ENCODE data around the gene NSG1.
A peak's percentile ranks its signal among the peaks of the same experiment; 100 is the strongest.

Gene NSG1

GRCh38 chr4:4374388-4375098, 12.4 kb upstream of the NSG1 start:
- no peak for DNase-seq

GRCh38 chr4:4376074-4376473, 10.8 kb upstream of the NSG1 start:
- DNase-seq, result no peak

GRCh38 chr4:4377191-4377590, 9.7 kb upstream of the NSG1 start:
- DNase-seq, result no peak

GRCh38 chr4:4377732-4378460, 9.0 kb upstream of the NSG1 start:
- no peak for DNase-seq

- no peak for DNase-seq
These were observed 7.3 kb upstream of the NSG1 start for GRCh38 chr4:4379540-4380087.

- DNase-seq, result no peak
These were observed 3.8 kb upstream of the NSG1 start for GRCh38 chr4:4383085-4383484.

- peak in 1 of 4 experiments; percentile 25 for DNase-seq
These were observed 2.1 kb upstream of the NSG1 start for GRCh38 chr4:4384837-4385236.

- no peak for DNase-seq
These were observed 1.1 kb upstream of the NSG1 start for GRCh38 chr4:4385729-4386295.

GRCh38 chr4:4386296-4386735, 586 bp upstream of the NSG1 start:
- DNase-seq, result no peak

- no peak for DNase-seq
These were observed 819 bp downstream of the NSG1 start for GRCh38 chr4:4387531-4388310.

GRCh38 chr4:4388311-4388790, 1.4 kb downstream of the NSG1 start:
- no peak for DNase-seq

- DNase-seq, result no peak
These were observed 2.1 kb downstream of the NSG1 start for GRCh38 chr4:4388836-4389575.

GRCh38 chr4:4390046-4390445, 3.1 kb downstream of the NSG1 start:
- no peak for DNase-seq

- DNase-seq, result no peak
These were observed 3.8 kb downstream of the NSG1 start for GRCh38 chr4:4390515-4391240.

- no peak for DNase-seq
These were observed 5.0 kb downstream of the NSG1 start for GRCh38 chr4:4391866-4392265.

GRCh38 chr4:4392501-4393183, 5.7 kb downstream of the NSG1 start:
- no peak for DNase-seq

- no peak for DNase-seq
These were observed 7.7 kb downstream of the NSG1 start for GRCh38 chr4:4394644-4395043.

- no peak for DNase-seq
These were observed 8.5 kb downstream of the NSG1 start for GRCh38 chr4:4395371-4395770.

- DNase-seq, result peak in 3 of 4 experiments; percentile 2 to 16 (median 6)
These were observed 9.1 kb downstream of the NSG1 start for GRCh38 chr4:4395849-4396627.
